DMS114 treated with DMSO at 0.1 percent for 48 hours (cell line): Measurements from ENCODE around the gene FBXL13.
"Not testable (repeated sequence)": the region's sequence is repeated elsewhere in the genome, so short reads cannot be mapped to it uniquely, and the experiment has no call there.

Experiments
- DNase-seq: peaks from one replicate; lab custom pipeline; 2025; ENCODE audit not compliant: unreplicated experiment; lab: John Stamatoyannopoulos, UW

Gene FBXL13

GRCh38 chr7:102942868-102943267 is 131.7 kb downstream of the FBXL13 start:
- DNase-seq, result no peak

DNA sequence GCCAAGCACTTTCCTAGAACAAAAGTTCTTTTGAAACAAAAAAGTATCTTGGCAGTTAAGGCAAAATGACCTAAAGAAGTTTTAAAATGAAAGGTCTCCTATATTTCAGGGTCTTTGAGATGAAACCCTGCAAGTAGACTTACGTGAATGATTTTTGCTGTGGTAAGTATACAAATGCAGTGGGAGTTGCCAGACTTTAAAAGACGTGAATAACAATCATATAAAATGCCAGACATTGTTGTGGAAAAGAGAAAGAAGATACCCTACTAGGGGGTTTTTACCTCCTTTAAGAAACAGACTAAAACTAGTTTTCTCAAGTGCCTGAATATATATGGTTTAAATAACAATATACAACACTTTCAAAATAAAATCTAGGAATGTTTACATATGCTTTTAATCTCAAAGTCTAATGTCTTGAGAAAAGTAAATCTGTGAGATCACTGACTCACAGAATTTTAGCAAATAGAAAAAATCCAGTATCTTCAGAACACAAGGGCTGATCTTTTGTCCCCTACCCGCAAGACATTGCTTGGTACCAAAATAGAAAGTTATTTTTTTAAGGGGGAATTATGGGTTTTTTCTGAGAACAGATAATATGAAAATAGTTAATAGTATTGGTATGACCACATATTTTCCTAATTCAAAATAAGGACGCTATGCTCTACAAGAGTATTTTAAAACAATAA is 132.3 kb downstream of the FBXL13 start:
- no peak for DNase-seq

- no peak for DNase-seq
Observed at GRCh38 chr7:102938679-102939078, 135.9 kb downstream of the FBXL13 start.

GRCh38 chr7:102935450-102936115 is 139.0 kb downstream of the FBXL13 start:
- no peak for DNase-seq

DNA sequence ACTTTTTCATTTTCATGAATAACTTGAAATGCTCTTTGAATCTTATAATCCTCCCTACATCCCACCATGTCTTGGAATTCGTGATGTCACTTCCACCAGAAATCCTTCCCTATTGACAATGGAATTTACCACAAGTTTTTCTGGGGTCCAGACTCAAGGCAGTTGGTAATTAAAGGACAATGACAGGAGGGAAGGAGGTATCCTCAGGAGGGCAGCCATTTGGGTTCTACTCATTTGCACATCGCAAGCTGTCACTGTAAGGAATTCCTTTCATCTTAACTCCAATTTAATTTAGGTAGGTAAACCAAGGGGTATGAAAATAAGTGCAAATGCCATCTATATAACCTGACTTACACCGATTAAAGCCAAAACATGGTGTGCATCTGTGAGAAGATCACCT is 139.9 kb downstream of the FBXL13 start:
- DNase-seq, result no peak

DNA sequence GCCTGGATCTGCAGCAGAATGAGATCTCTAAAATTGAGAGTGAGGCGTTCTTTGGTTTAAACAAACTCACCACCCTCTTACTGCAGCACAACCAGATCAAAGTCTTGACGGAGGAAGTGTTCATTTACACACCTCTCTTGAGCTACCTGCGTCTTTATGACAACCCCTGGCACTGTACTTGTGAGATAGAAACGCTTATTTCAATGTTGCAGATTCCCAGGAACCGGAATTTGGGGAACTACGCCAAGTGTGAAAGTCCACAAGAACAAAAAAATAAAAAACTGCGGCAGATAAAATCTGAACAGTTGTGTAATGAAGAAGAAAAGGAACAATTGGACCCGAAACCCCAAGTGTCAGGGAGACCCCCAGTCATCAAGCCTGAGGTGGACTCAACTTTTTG is 140.4 kb downstream of the FBXL13 start:
- DNase-seq, result no peak

DNA sequence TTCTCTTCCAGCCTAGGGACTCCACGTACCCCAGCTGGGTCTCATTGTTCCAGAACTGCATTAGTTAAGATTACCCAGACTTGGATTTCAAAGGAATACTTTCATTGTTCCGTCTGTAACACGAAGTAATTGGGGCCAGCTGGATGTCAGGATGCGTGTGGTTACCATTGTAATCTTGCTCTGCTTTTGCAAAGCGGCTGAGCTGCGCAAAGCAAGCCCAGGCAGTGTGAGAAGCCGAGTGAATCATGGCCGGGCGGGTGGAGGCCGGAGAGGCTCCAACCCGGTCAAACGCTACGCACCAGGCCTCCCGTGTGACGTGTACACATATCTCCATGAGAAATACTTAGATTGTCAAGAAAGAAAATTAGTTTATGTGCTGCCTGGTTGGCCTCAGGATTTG is 140.8 kb downstream of the FBXL13 start:
- DNase-seq, result no peak

DNA sequence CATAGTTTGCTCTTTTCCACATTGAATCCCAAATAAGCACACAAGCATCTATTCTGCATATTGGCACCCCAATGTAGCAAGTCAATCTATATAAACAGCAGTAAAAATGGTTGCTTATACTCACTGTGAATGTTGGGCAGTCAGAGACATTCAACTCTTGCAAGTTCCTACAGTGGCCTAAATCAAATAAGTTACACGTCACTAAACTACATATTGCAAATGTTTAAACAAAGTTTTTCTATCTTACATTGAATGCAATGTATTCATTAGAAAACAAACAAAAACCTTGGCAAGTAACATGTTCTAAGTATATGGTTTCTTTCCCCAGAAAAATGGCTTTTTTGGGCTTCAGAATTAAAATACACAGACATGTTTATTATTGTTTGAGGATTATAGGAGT is 142.8 kb downstream of the FBXL13 start:
- DNase-seq, result no peak

- DNase-seq, result no peak
Observed at GRCh38 chr7:102927312-102927933, 147.2 kb downstream of the FBXL13 start.

DNA sequence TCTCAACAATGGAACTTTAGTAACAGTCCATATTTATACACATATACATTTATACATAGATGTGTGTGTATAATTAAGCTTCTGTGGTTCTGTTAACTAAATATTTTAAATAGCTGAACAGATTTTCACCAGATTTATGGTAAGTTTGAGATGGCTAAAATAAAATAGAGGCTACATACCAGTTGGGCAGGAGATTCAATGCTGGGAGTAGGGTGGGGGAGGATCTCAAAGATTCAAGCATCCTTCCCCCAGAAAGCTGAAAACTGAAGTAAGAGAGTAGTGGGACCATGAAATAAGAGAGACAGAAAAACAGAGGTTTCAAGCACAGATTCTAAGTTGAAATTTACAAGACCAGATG is 147.8 kb downstream of the FBXL13 start:
- no peak for DNase-seq

GRCh38 chr7:102925976-102926782 is 148.4 kb downstream of the FBXL13 start:
- DNase-seq, result no peak

- no peak for DNase-seq
Observed at GRCh38 chr7:102918845-102919244, 155.8 kb downstream of the FBXL13 start.

- no peak for DNase-seq
Observed at GRCh38 chr7:102917436-102918353, 156.9 kb downstream of the FBXL13 start.

- DNase-seq, result no peak
Observed at GRCh38 chr7:102916881-102917280, 157.7 kb downstream of the FBXL13 start.

DNA sequence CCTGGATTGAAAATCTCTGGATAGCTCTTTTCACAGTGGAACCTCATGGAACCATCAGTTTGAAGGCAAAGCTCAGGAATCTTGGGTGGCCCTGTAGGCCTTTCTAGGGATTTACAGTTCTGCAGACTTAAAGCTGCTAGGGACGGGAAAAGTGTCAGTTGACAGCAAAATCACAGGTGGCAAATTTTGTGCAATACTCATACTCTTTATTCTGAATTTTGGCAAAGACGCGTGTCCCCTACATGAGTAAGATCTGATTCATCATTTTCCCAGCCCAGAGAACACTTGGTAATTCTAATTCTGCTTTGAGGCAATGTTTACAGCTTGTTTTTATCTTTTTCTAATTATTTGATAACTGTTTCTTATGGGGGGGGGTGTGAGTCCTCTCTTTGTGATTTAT is 158.2 kb downstream of the FBXL13 start:
- no peak for DNase-seq

DNA sequence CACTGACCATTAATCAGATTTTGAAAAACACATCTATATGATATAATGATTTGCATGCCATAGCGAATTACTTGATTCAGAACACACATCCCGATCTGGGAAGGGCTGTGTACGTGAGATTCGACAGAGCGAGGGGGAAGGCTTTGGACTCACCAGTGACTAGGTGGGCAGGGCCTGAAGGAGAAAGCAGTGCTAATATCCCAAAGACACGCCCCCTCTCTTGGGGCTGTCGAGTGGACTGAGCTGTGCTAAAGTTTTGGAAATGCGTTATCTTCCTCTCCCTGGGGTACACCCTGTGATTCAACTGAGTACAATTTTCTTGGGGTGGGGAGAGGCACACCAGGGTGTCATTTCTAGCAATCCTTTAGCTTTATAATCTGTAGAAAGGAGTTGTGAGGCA is 160.0 kb downstream of the FBXL13 start:
- no peak for DNase-seq

GRCh38 chr7:102913826-102914225 is 160.8 kb downstream of the FBXL13 start:
- DNase-seq, result no peak

- DNase-seq, result no peak
Observed at GRCh38 chr7:102912742-102913141, 161.9 kb downstream of the FBXL13 start, which contains the start of gene LRRC17. Gene LRRC17 (plus strand): TSS chr7:102913000. CDS start chr7:102933914, 20,914 bp downstream.

- DNase-seq, result no peak
Observed at GRCh38 chr7:102908676-102909075, 165.9 kb downstream of the FBXL13 start.

- not testable (repeated sequence) for DNase-seq
Observed at GRCh38 chr7:102903576-102903975, 171.0 kb downstream of the FBXL13 start.
